HEK293T (cell line): ENCODE measurements around the gene CTCFL.
"Not testable (repeated sequence)": the region's sequence is repeated elsewhere in the genome, so short reads cannot be mapped to it uniquely, and the experiment has no call there.

Source experiments
- CTCF ChIA-PET: fragments of 350-600 bp; formaldehyde crosslinking; extraction: SDS; loops from one replicate; lab custom pipeline; 2021; ENCODE audit warnings: antibody characterized with exemption, inconsistent platforms; lab: Yijun Ruan, JAX
- POLR2A ChIA-PET: fragments of 350-600 bp; formaldehyde crosslinking; extraction: SDS; loops from one replicate; lab custom pipeline; 2020; ENCODE audit warnings: antibody characterized with exemption, inconsistent platforms; lab: Yijun Ruan, JAX
- DNase-seq: peaks from one replicate; pipeline ENCODE4 v3.0.0; 2012; ENCODE audit warnings: mixed read lengths; ENCODE audit errors: extremely low spot score
- ARNT ChIP-seq: fragments of 450-650 bp; IDR thresholded peaks from 2 replicates; pipeline ENCODE4 v1.6.1; 2017; ENCODE audit warnings: mild to moderate bottlenecking
- BHLHE40 ChIP-seq: fragments of 450-650 bp; IDR thresholded peaks from 2 replicates; pipeline ENCODE4 v1.6.1; 2016; ENCODE audit warnings: mild to moderate bottlenecking, moderate library complexity, borderline replicate concordance
- CTBP1 ChIP-seq: fragments of 450-650 bp; IDR thresholded peaks from 2 replicates; pipeline ENCODE4 v1.6.1; 2016; ENCODE audit warnings: borderline replicate concordance
- ELF4 ChIP-seq: fragments of 450-650 bp; IDR thresholded peaks from 2 replicates; pipeline ENCODE4 v1.6.1; 2017; ENCODE audit warnings: antibody characterized with exemption
- FOXA1 ChIP-seq: fragments of 450-650 bp; IDR thresholded peaks from 2 replicates; pipeline ENCODE4 v1.6.1; 2016; ENCODE audit warnings: mild to moderate bottlenecking
- FOXK2 ChIP-seq: fragments of 450-650 bp; IDR thresholded peaks from 2 replicates; pipeline ENCODE4 v1.6.1; 2016; ENCODE audit warnings: mild to moderate bottlenecking
- FOXM1 ChIP-seq: fragments of 450-650 bp; IDR thresholded peaks from 2 replicates; pipeline ENCODE4 v1.6.1; 2017; ENCODE audit warnings: mild to moderate bottlenecking, borderline replicate concordance
- HDGF ChIP-seq: fragments of 450-650 bp; IDR thresholded peaks from 2 replicates; pipeline ENCODE4 v1.6.1; 2017; ENCODE audit warnings: antibody characterized with exemption, borderline replicate concordance
- L3MBTL2 ChIP-seq: fragments of 450-650 bp; conservative IDR thresholded peaks from 2 replicates; pipeline ENCODE4 v1.6.1; 2016; ENCODE audit warnings: mild to moderate bottlenecking
- LEF1 ChIP-seq: fragments of 450-650 bp; IDR thresholded peaks from 2 replicates; pipeline ENCODE4 v1.6.1; 2017; ENCODE audit warnings: mild to moderate bottlenecking, borderline replicate concordance
- NFRKB ChIP-seq: fragments of 450-650 bp; IDR thresholded peaks from 2 replicates; pipeline ENCODE4 v1.6.1; 2016; ENCODE audit warnings: mild to moderate bottlenecking, moderate library complexity
- SP1 ChIP-seq: fragments of 450-650 bp; IDR thresholded peaks from 2 replicates; pipeline ENCODE4 v1.6.1; 2017
- SUZ12 ChIP-seq: fragments of 450-650 bp; IDR thresholded peaks from 2 replicates; pipeline ENCODE4 v1.6.1; 2016; ENCODE audit warnings: mild to moderate bottlenecking
- TARDBP ChIP-seq: fragments of 450-650 bp; IDR thresholded peaks from 2 replicates; pipeline ENCODE4 v1.6.1; 2016
- ZNF384 ChIP-seq: fragments of 450-650 bp; IDR thresholded peaks from 2 replicates; pipeline ENCODE4 v1.6.1; 2016
- TF ChIP-seq, protein P1 (sequence below): fragments of 450-650 bp; IDR thresholded peaks from 2 replicates; pipeline ENCODE4 v1.6.1; 2016

The CTCFL gene

DNA sequence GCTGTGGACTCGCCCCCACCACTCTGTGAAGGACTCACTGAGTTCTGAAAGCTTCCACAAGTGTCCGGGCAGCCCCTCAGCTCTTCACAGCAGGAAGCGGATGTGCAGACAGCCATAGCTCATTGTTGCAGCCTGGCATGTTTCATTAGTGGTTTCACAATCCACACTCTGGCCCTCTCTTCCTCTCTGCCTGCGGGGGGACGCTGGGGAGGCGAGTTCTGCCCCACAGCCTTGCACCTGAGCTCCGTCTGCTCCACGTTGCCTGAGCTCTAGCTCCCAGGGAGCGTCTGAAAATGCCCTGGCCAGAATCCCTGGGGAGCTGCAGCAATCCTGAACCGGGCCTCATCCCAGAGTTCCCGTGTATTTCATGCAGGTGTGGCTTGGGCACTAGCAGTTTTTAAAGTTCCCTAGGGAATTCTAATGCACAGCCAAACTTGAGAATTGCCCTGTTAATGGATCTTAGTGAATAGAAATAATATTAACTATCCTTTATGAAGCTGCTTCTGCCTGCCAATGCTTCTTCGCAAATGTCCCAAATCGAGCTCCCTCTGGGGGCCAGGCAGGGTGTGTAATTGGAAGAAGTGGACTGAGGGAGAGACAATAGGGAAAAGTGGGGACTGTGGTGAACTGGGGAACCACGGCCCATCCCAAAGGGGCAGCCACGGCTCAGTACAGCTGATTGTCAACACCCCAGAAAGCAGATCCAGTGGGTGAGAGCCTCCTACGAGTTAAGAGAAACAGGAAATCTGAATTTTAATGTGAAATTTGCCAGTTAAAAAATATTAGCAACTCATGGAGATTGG, 51.5 kb downstream of the CTCFL start:
- no peak for TF ChIP-seq LEF1
- no peak for TF ChIP-seq TARDBP
- no peak for TF ChIP-seq ZNF384
- no peak for TF ChIP-seq CTBP1
- no peak for TF ChIP-seq L3MBTL2
- no peak for TF ChIP-seq HDGF
- TF ChIP-seq ARNT: no peak
- no peak for TF ChIP-seq FOXK2
- no peak for TF ChIP-seq BHLHE40
- TF ChIP-seq, protein P1, sequence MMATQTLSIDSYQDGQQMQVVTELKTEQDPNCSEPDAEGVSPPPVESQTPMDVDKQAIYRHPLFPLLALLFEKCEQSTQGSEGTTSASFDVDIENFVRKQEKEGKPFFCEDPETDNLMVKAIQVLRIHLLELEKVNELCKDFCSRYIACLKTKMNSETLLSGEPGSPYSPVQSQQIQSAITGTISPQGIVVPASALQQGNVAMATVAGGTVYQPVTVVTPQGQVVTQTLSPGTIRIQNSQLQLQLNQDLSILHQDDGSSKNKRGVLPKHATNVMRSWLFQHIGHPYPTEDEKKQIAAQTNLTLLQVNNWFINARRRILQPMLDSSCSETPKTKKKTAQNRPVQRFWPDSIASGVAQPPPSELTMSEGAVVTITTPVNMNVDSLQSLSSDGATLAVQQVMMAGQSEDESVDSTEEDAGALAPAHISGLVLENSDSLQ: no peak
- no peak for TF ChIP-seq FOXM1
- no peak for TF ChIP-seq SP1
- TF ChIP-seq SUZ12: no peak
- no peak for TF ChIP-seq FOXA1
- no peak for TF ChIP-seq ELF4
- no peak for TF ChIP-seq NFRKB
- CTCF ChIA-PET: interaction anchor here (0.7 kb wide), 1 partner anchor 9 kb away, joined by 3 read pairs; no protein-coding TSS in a partner anchor
- DNase-seq: peak; percentile 30
- POLR2A ChIA-PET: interaction anchor here (1.4 kb wide), 1 partner anchor 83 kb away, joined by 3 read pairs; no protein-coding TSS in a partner anchor

DNA sequence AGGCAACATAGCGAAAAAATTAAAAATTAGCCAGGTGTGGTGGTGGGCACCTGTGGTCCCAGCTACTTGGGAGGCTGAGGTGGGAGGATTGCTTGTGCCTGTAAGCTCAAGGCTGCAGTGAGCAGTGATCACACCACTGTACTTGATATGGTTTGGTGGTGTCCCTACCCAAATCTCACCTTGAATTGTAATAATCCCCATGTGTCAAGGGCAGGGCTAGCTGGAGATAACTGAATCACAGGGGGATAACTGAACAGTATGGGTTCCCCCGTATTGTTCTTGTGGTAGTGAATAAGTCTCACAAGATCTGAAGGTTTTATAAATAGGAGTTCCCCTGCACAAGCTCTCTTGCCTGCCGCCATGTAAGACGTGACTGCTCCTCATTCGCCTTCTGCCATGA, 52.5 kb downstream of the CTCFL start:
- POLR2A ChIA-PET: interaction anchor here (1.4 kb wide), 1 partner anchor 82 kb away, joined by 3 read pairs; no protein-coding TSS in a partner anchor

DNA sequence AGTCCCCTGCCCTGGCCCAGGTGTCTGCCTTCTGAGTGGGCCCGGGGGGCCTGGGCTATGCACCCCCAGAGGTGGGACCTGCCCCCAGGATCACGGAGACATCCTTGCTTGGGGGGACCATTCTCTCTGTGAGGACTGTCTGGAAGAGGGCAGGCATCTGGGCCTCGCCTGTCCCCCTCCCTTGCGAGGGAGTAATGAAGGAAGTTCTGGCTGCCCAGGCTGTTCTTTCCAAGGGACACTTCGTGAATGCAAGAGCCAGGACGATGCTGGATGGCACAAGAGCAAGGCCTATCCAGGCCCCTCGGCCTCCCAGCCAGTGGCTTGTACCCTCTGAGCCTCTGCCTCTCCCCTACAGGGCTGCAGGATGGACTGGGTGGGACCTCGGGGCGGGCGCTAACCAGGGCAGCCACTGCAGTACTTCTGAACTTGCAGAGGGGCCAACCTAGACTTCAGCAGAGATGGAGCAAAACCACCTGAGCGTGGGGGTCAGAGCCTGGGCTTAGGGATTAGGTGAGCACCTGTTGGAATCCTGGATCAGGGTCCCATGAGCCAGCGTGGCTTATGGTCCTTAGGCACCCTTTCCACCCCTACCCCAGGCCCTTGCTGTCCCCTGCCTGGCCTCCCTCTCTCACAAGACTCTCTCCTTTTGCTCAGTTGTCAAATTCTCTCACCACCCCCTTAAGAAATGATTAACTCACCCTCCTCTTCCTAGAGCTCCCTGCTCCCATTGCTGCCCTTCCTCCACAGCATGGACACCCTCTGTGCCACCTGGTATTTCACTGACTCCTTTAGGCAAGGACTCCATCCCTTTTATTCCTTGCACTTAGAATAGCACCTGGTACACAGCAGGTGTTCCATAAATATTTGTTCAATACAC, 53.2 kb downstream of the CTCFL start:
- TF ChIP-seq BHLHE40 (no peak), HDGF (no peak), NFRKB (no peak), LEF1 (no peak), ARNT (no peak)
- CTCF ChIA-PET: interaction anchor here (0.9 kb wide), 1 partner anchor 187 kb away, joined by 3 read pairs; no protein-coding TSS in a partner anchor
- POLR2A ChIA-PET: no interaction called here
- no peak for DNase-seq

More for the DNA sequence above, 52.5 kb downstream of the CTCFL start:
- DNase-seq, CTCF ChIA-PET: not testable (repeated sequence)

DNA sequence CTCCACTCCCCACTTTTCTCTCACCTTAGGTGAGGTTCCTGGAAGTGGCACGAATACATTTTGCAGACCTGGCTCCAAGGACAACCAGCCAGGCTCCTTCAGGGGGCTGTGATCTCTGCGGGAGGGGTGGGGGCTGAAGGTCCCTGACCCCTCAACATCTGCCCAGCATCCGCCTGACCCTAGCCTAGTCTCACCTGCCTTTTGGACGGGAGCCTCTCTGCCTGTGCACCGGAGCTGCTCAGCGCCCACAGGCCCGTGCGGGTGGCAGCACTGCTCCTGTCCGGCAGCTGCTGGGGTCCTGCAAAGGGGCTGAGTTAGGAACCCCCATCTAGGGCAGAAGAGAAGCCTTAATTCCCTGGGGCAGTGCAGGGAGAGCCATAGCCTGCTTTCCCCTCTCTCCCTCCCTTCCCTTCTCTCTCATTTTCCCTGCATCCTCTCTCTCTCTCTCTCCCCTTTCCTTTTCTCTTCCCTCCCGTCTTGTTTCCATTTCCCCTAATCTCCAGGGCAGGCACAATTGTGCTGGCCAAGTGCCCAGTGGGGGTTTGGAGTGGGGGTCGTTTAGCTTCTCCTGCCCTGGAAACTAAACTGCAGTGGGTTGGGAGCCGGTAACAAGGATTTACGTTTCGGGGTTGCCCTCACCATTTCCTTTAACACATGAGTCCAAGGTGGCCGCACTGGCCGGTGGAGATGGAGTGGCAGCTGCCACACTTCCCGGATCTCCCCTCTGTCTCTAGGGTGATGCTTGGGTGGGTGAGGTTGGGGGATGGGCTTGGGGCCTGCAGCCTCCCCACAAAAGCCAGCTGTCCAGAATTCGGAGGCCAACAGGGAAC, 54.1 kb downstream of the CTCFL start:
- no peak for DNase-seq
- TF ChIP-seq LEF1 (no peak), FOXA1 (no peak), NFRKB (no peak), HDGF (no peak), FOXK2 (no peak), BHLHE40 (no peak), ELF4 (no peak), TARDBP (no peak), L3MBTL2 (no peak), FOXM1 (no peak), CTBP1 (no peak)
- TF ChIP-seq, protein P1: no peak
- POLR2A ChIA-PET: no interaction called here
- CTCF ChIA-PET: interaction anchor here (0.9 kb wide), 1 partner anchor 188 kb away, joined by 3 read pairs; no protein-coding TSS in a partner anchor

DNA sequence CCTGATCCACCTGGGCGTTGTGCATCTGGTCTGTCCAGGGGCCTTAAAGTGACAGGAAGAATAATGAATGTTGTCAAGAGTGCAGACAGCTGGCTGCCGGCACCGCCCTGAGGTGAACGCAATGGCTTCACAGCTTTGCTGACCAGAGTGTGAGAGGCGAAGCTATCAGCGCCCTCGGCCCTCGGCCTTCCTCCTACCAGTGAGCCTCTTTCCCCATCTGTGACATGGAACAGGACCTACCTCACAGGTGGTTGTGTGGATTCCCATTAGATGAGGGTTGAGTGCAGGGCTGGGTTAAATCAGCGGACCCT, 54.8 kb downstream of the CTCFL start:
- TF ChIP-seq ZNF384: no peak
- no peak for TF ChIP-seq LEF1
- TF ChIP-seq SUZ12: no peak
- TF ChIP-seq FOXM1: no peak
- no peak for TF ChIP-seq HDGF
- no peak for TF ChIP-seq SP1
- no peak for TF ChIP-seq FOXK2
- POLR2A ChIA-PET: no interaction called here
- CTCF ChIA-PET: no interaction called here
- no peak for DNase-seq
